ENCODE measurements around the gene EFS. TPM values are rescaled to one million over a fixed set of nuclear protein-coding genes. Genes with fewer than 3 reads are reported as not detected.

The EFS gene
- total and polyA plus RNA-seq, 10 of the 15 experiments (the other 5 are each of a cell fraction or from before 2014, with no cell fraction given) = 0.08 TPM; not detected in 9

- TF ChIP-seq MYC (IDR thresholded peaks at IDR 0.05; ENCODE audit: insufficient read depth, insufficient read length, insufficient replicate concordance, low read length, severe bottlenecking) (no peak), IKZF1 (conservative IDR thresholded peaks at IDR 0.05) (no peak), CHD4 (IDR thresholded peaks at IDR 0.05) (no peak), NKRF (conservative IDR thresholded peaks at IDR 0.05) (no peak), JUND (IDR thresholded peaks at IDR 0.05; ENCODE audit: low read depth, low read length) (no peak)
Observed at GRCh38 chr14:23411563-23412525, 46.9 kb upstream of the EFS start (continued).

- ChIA-PET RAD21 (ENCODE audit: unreplicated experiment) (no interaction called here), CTCF (interaction anchor here (1.1 to 1.7 kb wide), 3 partner anchors 30 to 130 kb away, joined by 3 to 4 read pairs (median 3); no protein-coding TSS in a partner anchor)
- in situ Hi-C loops (cut with MboI) = no loop called here
- TF ChIP-seq MEF2A (IDR thresholded peaks at IDR 0.05; ENCODE audit: insufficient read depth, low read depth, low read length) (no peak), STAT3 (IDR thresholded peaks at IDR 0.05; ENCODE audit: low read depth, low read length) (no peak), CUX1 (IDR thresholded peaks at IDR 0.05; ENCODE audit: insufficient replicate concordance, low read depth, low read length) (no peak), LARP7 (IDR thresholded peaks at IDR 0.05) (no peak)
Observed at GRCh38 chr14:23409966-23410635, 45.1 kb upstream of the EFS start.

More at GRCh38 chr14:23409966-23410635, 45.1 kb upstream of the EFS start:
- no peak overlapping the region for H3K9ac ChIP-seq (ENCODE audit: control insufficient read depth, insufficient read depth, low read length)
- ChIA-PET POLR2A (interaction anchor here (0.7 kb wide), 1 partner anchor 13 kb away, joined by 4 read pairs; no protein-coding TSS in a partner anchor), SMC1A (ENCODE audit: uncharacterized antibody, unreplicated experiment) (no interaction called here)
- no TSS peak for BruUV-seq (replicated peaks)
- H4K20me1 ChIP-seq (ENCODE audit: control insufficient read depth, insufficient read depth) = no peaks in the 10 kb centered on the region
- H3K79me2 ChIP-seq (ENCODE audit: control insufficient read depth, insufficient read depth, low read length) = no peaks in the 10 kb centered on the region
- 35% methylated on average over 12 of the region's 14 CpGs for WGBS (ENCODE audit: insufficient coverage, insufficient replicate concordance, low lambda C conversion rate, missing lambda C conversion rate)
- ATAC-seq = no peak
- intact Hi-C loops (cut with micrococcal nuclease; ENCODE audit: unreplicated experiment) = no loop called here
- no peaks in the 10 kb centered on the region for H3K36me3 ChIP-seq (ENCODE audit: control insufficient read depth in 2 of 2, insufficient read depth in 2 of 2, low read length in 1 of 2)
- no peaks in the 10 kb centered on the region for H3K4me1 ChIP-seq (ENCODE audit: control insufficient read depth, insufficient read depth, low read length)
- DNase-seq (ENCODE audit: low read depth, low spot score) = no peak
- no peaks in the 10 kb centered on the region for H3K9me3 ChIP-seq (replicated peaks; ENCODE audit: control insufficient read depth, insufficient read depth, low read length)
- H3K4me3 ChIP-seq = no peak overlapping the region
- no peak overlapping the region for H2AFZ ChIP-seq (ENCODE audit: control insufficient read depth, low read depth, low read length)
- H3K27me3 ChIP-seq (replicated peaks in 1 of 2; ENCODE audit: control insufficient read depth in 2 of 2, insufficient read depth in 2 of 2, low read length in 1 of 2) = peaks cover 0 to 3% of the 10 kb centered on the region in 2 experiments; a peak in 1 of 4 replicates
- no peak overlapping the region for H3K27ac ChIP-seq (ENCODE audit: control insufficient read depth, insufficient read depth)
- H3K4me2 ChIP-seq (ENCODE audit: control insufficient read depth, insufficient read depth) = no peak overlapping the region
- no peak for FAIRE-seq
